Endothelial cell of hepatic sinusoid (primary cell): ENCODE data around the gene ITPR1.

Experiments used
- in situ Hi-C: cut with HindIII; loops from 2 replicates; pipeline ENCODE4 v1.10.0; 2017; ENCODE audit warnings: low sequenced_read_pairs

The ITPR1 gene

GRCh38 chr3:4864503-4864902, 371.4 kb downstream of the ITPR1 start:
- in situ Hi-C loops: loop anchor here (5.0 kb wide), 1 partner anchor 43 kb away; no protein-coding TSS in a partner anchor

DNA sequence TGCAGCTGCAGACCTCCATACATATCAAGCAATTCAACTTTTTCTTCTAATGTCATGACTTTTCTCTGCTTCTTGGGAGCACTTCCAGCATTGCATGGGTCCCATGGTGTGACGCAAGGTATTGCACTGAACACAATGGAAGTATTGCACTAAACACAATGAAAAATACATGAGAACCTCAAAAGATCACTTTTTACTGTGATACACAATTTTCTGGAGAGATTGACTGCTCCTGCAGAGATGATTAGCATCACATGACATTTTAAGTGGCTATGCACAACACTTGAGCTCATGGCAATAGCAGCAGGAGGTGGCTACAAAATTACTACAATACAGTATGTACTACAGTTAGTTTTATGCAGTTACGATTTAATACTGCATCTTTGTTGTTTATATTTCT, 372.6 kb downstream of the ITPR1 start:
- in situ Hi-C loops: no loop called here

DNA sequence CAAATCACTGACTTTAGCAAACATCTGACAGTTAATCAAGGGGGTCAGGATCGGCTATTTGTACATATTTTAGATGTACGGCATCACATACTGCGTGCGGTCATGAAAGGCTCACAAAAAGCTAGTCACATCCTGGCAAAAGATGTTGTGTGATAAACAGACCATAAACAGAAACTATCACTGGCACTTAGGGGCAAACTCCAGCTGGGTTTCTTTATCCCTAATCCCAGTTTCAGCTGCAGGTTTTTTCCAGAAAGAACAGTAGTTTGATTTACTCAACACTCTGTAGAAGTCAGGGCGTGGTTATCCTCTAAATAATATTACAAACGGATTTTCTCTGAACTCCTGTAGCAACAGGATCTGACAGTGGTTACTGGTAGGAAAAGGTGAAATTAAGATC, 373.7 kb downstream of the ITPR1 start:
- in situ Hi-C loops: no loop called here

DNA sequence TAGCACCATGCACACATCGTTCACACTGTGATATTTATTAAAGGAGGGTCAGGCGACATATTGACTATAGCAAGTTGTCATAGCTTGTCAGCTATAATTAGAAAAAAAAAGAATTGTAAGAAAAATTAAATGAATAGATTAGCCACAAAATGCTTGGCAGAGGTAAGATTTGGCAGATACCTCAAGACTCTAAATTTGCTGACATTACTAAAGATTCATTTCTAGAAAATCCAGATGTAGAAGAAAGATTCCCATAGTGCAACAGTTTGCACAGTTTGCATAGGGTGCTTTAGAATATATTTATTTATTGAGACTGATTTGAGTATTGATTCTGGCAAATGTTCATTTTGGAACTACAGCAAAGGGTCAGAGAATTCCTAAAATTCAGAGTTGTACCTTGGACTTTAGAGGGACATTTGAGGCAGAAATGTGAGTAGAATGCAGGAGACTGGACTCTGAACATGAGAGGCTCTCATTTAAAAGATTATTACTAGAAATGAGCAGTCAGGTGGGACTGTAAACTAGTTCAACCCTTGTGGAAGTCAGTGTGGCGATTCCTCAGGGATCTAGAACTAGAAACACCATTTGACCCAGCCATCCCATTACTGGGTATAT, 384.1 kb downstream of the ITPR1 start:
- in situ Hi-C loops: no loop called here

DNA sequence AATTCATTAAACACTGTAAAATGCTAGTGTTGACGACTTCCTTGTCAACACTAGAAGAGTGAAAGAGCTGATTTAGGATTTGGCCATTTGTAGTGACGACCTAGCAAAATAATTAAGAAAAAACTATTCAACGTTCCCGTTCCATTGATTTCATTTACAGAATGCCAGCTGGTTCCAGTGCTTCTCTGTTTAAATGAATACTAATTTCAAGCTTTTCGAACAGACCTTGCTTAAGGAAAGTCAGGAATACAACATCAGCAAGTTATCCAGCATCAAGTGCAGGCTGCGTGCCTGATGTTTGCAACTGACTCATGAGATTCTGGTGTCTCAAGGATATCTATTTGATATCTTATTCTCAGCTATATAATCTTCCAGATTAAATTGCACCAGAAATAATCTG, 387.7 kb downstream of the ITPR1 start:
- in situ Hi-C loops: no loop called here

- in situ Hi-C loops: no loop called here
Observed at GRCh38 chr3:4882548-4882947, 389.4 kb downstream of the ITPR1 start.

DNA sequence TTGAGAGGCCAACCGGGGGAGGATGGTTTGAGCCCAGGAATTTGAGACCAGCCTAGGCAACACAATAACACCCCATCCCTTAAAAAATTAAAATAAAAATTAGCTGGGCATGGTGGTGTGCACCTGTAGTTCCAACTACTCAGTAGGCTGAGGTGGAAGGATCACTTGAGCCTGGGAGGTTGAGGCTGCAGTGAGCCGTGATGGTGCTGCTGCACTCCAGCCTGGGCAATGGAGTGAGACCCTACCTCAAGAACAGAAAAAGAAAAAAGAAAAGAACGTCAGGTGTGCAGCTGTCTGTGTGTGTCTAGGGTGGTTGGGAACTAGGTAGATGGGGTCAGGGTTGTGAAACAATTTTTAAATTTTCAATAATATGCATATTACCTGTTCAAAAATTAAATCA, 389.9 kb downstream of the ITPR1 start:
- in situ Hi-C loops: no loop called here

GRCh38 chr3:4884888-4885287, 391.7 kb downstream of the ITPR1 start:
- in situ Hi-C loops: no loop called here

DNA sequence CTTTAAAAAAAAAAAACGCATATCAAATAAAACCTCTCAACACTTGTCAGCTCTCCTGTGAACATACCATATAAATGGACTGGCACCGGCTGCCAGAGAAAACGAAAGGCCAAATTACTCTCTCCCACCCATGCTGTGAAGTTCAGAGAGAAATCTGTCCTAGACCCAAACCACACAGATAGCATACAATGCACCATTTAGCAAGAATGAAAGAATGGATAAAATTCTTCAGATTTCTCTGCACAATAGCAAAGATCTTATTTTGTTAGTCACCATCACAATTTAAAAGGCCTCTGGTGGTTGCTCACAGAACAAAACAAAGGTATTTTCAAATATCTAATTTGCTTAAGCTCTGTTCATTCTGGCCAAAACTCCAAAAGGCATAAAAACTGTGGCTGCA, 392.2 kb downstream of the ITPR1 start:
- in situ Hi-C loops: no loop called here

DNA sequence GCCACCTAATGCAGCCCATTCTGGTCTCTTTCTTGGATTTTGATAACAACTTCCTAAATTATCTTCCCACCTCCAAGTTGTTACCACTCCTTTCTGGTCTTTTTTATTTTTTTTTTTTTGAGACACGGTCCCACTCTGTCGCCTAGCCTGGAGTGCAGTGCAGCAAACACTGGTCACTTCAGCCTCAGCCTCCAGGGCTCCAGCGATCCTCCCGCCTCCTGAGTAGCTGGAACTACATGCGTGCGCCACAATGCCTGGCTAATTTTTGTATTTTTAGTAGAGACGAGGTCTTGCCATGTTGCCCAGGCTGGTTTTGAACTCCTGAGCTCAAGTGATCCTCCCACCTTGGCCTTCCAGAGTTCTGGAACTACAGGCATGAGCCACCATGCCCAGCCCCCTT, 393.3 kb downstream of the ITPR1 start:
- in situ Hi-C loops: no loop called here

DNA sequence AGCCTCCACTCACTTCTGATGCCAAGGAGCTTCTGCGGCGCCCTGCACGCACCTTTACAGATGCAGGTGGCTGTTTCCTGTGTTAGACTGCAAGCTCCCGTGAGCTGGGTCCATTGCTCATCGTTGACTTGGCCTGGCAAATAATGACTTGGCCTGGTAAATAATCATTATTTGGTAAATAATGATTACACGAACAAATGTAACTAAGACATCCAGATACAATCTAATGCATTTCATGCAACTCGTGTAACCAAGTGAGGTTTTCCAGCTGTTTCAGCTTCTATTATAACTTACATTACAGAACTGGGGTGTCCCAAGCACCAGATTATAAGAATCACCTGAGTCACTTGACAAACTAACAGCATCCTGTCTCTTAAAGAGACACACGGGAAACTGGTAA, 394.0 kb downstream of the ITPR1 start:
- in situ Hi-C loops: no loop called here

DNA sequence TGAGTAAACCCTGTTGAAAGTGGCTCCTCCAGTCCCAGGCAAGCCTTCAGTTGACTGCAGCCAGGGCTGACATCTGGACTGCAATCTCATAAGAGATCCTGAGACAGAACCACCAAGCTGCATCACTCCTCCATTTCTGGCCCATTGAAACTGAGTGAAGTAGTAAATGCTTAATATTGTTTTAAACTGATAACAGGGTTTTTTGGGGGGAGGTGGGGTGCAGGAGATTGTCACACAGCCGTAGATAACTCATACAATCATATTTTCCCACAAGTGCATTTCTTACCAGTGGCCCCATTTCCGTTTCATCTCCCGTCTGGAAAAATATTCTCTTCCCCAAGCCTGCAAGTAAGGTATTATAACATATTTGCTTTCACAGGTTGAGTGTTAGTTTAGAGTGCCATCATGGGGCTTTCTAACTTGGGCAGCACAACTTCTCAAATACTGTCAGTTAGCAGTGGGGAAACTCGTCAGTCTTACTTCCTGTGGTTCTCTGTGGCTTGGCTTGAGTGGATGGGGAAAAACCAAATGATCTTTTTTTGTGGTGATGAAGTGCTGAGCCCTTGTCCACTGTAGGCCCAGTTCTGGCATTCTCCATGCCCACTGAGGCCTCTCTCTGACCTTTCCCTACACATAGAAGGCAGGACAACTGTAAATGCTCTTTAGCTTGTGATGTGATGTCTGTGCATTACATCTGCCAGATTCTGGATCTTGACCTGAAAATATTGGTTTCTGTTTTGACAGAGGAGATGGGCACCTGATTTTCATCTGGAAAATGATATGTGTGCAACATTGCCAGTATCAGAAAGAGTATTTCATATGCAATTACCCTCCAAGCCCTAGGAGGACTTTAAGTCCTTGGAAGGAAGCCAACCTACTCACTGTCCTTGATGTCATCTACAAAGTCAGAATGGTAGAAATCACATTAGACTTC, 396.0 kb downstream of the ITPR1 start:
- in situ Hi-C loops: no loop called here

DNA sequence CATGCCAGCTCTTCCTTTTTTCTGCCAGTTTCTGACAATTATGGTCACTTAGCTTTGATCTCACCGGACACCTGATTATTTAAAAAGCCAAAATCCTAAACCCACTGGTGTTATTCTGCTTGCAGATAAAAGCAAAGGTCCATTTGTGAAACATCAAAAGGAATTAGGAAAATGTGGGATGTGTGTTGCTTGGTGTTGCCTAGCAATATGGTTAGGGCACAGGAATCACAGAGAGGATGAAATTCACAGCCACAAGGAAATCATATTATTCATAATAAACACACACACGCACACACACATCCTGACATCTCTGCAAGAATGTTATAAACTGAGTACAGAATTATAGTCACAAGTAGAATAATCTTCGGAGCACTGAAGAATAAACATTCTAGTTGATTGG, 396.7 kb downstream of the ITPR1 start:
- in situ Hi-C loops: no loop called here

- in situ Hi-C loops: no loop called here
Observed at GRCh38 chr3:4894891-4895530, 401.9 kb downstream of the ITPR1 start.

- in situ Hi-C loops: no loop called here
Observed at GRCh38 chr3:4895838-4896237, 402.7 kb downstream of the ITPR1 start.
